HFFc6 (cell line): ENCODE results near the gene CUX1. TPM values are rescaled to one million over a fixed set of nuclear protein-coding genes. Genes with fewer than 3 reads are reported as not detected.

Experiments used
- DNase-seq: peaks from one replicate; pipeline ENCODE4 v3.0.0-alpha.2; 2018
- H3K27ac Mint-ChIP-seq: 2 replicates; pipeline ENCODE4 v1.8.0; 2020; ENCODE audit warnings: mild to moderate bottlenecking, mixed read lengths
- H3K27me3 Mint-ChIP-seq: 2 replicates; pipeline ENCODE4 v1.8.0; 2021; ENCODE audit warnings: mild to moderate bottlenecking, moderate library complexity, mixed read lengths; ENCODE audit not compliant: insufficient read depth
- H3K36me3 Mint-ChIP-seq: 2 replicates; pipeline ENCODE4 v1.8.0; 2021; ENCODE audit warnings: low read depth, mixed read lengths
- H3K4me1 Mint-ChIP-seq: 2 replicates; pipeline ENCODE4 v1.8.0; 2020; ENCODE audit warnings: low read depth, mixed read lengths
- H3K4me3 Mint-ChIP-seq: 2 replicates; pipeline ENCODE4 v1.8.0; 2020; ENCODE audit warnings: mild to moderate bottlenecking, moderate library complexity, mixed read lengths
- H3K9me3 Mint-ChIP-seq: 2 replicates; pipeline ENCODE4 v1.8.0; 2020; ENCODE audit warnings: mild to moderate bottlenecking, mixed read lengths
- total RNA-seq, 6 experiments: library from RNA; stranded (reverse); fragmentation: NEBNext Ultra II Directional; extraction: Animal tissue kit (Norgen Biotek cat#: 25700); gene quantifications; 2 replicates in 1 of 6; 3 replicates in 5 of 6; pipeline ENCODE4 v1.2.3, GENCODE V29; 2021
- TF ChIP-seq, protein P1 (sequence below): fragments of 200-600 bp; sonication (generic); IDR thresholded peaks from 2 replicates; pipeline ENCODE4 v1.5.0; 2021; ENCODE audit warnings: antibody characterized with exemption, mild to moderate bottlenecking

The CUX1 gene
- total RNA-seq, 6 experiments from 2014 or later, result 46.9 to 64.2 (median 51.6) TPM

GRCh38 chr7:102146122-102146521, 328.7 kb downstream of the CUX1 start:
- Mint-ChIP-seq H3K36me3 (peaks cover 5% of the 10 kb centered on the region), H3K27ac (no peak overlapping the region), H3K9me3 (no peaks in the 10 kb centered on the region), H3K27me3 (peaks cover 4% of the 10 kb centered on the region), H3K4me1 (peaks cover 8% of the 10 kb centered on the region), H3K4me3 (no peak overlapping the region)
- DNase-seq, result no peak
- TF ChIP-seq, protein P1, sequence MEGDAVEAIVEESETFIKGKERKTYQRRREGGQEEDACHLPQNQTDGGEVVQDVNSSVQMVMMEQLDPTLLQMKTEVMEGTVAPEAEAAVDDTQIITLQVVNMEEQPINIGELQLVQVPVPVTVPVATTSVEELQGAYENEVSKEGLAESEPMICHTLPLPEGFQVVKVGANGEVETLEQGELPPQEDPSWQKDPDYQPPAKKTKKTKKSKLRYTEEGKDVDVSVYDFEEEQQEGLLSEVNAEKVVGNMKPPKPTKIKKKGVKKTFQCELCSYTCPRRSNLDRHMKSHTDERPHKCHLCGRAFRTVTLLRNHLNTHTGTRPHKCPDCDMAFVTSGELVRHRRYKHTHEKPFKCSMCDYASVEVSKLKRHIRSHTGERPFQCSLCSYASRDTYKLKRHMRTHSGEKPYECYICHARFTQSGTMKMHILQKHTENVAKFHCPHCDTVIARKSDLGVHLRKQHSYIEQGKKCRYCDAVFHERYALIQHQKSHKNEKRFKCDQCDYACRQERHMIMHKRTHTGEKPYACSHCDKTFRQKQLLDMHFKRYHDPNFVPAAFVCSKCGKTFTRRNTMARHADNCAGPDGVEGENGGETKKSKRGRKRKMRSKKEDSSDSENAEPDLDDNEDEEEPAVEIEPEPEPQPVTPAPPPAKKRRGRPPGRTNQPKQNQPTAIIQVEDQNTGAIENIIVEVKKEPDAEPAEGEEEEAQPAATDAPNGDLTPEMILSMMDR, result no peak

GRCh38 chr7:102147008-102147407, 329.6 kb downstream of the CUX1 start:
- peaks cover 5% of the 10 kb centered on the region for H3K27me3 Mint-ChIP-seq
- TF ChIP-seq, protein P1, result no peak
- H3K9me3 Mint-ChIP-seq, result no peaks in the 10 kb centered on the region
- H3K36me3 Mint-ChIP-seq, result peaks cover 5% of the 10 kb centered on the region
- no peak overlapping the region for H3K4me3 Mint-ChIP-seq
- H3K4me1 Mint-ChIP-seq, result peaks cover 9% of the 10 kb centered on the region
- no peak for DNase-seq
- H3K27ac Mint-ChIP-seq, result no peak overlapping the region

GRCh38 chr7:102148799-102149198, 331.4 kb downstream of the CUX1 start:
- TF ChIP-seq, protein P1, result no peak
- peaks cover 9% of the 10 kb centered on the region for H3K4me1 Mint-ChIP-seq
- peaks cover 13% of the 10 kb centered on the region for H3K36me3 Mint-ChIP-seq
- no peak overlapping the region for H3K27ac Mint-ChIP-seq
- no peak overlapping the region for H3K4me3 Mint-ChIP-seq
- no peak for DNase-seq
- H3K9me3 Mint-ChIP-seq, result no peaks in the 10 kb centered on the region; the same call in 1 of the 2 replicates
- H3K27me3 Mint-ChIP-seq, result peaks cover 5% of the 10 kb centered on the region

DNA sequence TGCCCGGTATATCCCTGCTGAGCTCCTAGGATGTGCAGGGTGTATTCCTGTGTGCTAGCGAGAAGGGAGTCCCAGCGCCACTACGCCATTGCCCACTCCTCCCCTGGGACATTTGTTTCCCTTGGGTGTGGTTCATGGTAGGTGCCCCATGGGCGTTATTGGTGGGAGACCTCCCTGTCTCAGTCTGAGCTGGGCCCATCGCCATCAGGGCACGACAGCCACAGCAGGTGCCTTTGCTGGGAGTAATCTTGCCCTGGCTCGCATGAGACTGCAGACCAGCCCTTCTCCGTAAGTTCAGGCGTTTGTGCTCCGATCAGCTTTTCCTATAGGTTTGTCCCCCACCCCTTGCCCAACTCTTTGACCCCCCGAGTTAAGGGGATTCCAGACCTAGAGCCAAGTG, 332.0 kb downstream of the CUX1 start:
- Mint-ChIP-seq H3K4me1 (peaks cover 9% of the 10 kb centered on the region), H3K4me3 (no peak overlapping the region), H3K27ac (no peak overlapping the region), H3K9me3 (no peaks in the 10 kb centered on the region; the same call in 1 of the 2 replicates), H3K36me3 (peaks cover 16% of the 10 kb centered on the region), H3K27me3 (peaks cover 5% of the 10 kb centered on the region)
- TF ChIP-seq, protein P1, result no peak
- no peak for DNase-seq

DNA sequence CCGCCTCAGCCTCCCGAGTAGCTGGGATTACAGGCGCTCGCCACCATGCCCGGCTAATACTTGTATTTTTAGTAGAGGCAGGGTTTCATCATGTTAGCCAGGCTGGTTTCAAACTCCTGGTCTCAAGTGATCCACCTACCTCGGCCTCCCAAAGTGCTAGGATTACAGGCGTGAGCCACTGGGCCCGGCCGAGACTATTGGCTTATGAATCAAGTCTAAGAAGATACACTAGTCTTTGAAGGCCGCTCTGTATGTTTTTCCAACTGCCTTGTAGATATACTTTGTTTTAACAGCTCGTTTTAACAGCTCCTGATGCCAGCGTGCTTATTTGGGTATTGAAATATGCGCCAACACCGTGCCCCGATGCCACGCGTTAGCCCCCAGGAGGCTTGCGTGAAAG, 332.8 kb downstream of the CUX1 start:
- Mint-ChIP-seq H3K4me1 (peaks cover 9% of the 10 kb centered on the region), H3K36me3 (peaks cover 13% of the 10 kb centered on the region), H3K27ac (no peak overlapping the region), H3K27me3 (peaks cover 5% of the 10 kb centered on the region), H3K4me3 (no peak overlapping the region), H3K9me3 (no peaks in the 10 kb centered on the region; the same call in 1 of the 2 replicates)
- TF ChIP-seq, protein P1, result no peak
- no peak for DNase-seq
